Esophagus squamous epithelium (tissue), 5 donors: Measurements from ENCODE around the gene SLC2A8. TPM values are rescaled to one million over a fixed set of nuclear protein-coding genes. Genes with fewer than 3 reads are reported as not detected.

Source experiments
- DNase-seq: peaks from one replicate; lab custom pipeline; 2025; lab: John Stamatoyannopoulos, UW
- H3K27ac ChIP-seq, 4 donors: fragments of 200-600 bp; sonication (generic); one replicate each; pipeline ENCODE4 v1.5.1; 2016 to 2019; ENCODE audit warnings: mild to moderate bottlenecking in 1 of 4
- H3K27me3 ChIP-seq, 4 donors: fragments of 200-600 bp; sonication (generic); 1 replicate in 3 of 4; 2 replicates in 1 of 4; pipeline versions ENCODE4 v1.5.1 to v1.6.0; 2017 to 2021; ENCODE audit warnings: antibody characterized with exemption in 1 of 4
- H3K36me3 ChIP-seq, 3 donors: fragments of 200-600 bp; sonication (generic); one replicate each; pipeline ENCODE4 v1.5.1; 2016 to 2019
- H3K4me1 ChIP-seq, 3 donors: fragments of 200-600 bp; sonication (generic); one replicate each; pipeline ENCODE4 v1.5.1; 2017 to 2019
- H3K4me3 ChIP-seq, 4 donors: fragments of 200-600 bp; sonication (generic); 1 replicate in 3 of 4; 2 replicates in 1 of 4; pipeline ENCODE4 v1.5.1; 2016 to 2019; ENCODE audit warnings: mild to moderate bottlenecking in 2 of 4, moderate library complexity in 1 of 4
- H3K9me3 ChIP-seq, 3 donors: fragments of 200-600 bp; sonication (generic); one replicate each; pipeline ENCODE4 v1.5.1; 2016 to 2019
- CTCF ChIP-seq, 6 experiments: fragments of 450-650 bp in 4 of 6; fragments of 200-600 bp in 2 of 6; sonication (generic) in 2 of 6; IDR thresholded peaks; one replicate each; pipeline ENCODE4 v1.5.1; 2016 to 2019; ENCODE audit warnings: antibody characterized with exemption in 6 of 6, mild to moderate bottlenecking in 4 of 6, moderate library complexity in 4 of 6
- POLR2A ChIP-seq, 4 donors: fragments of 450-650 bp; IDR thresholded peaks; one replicate each; pipeline ENCODE4 v1.6.1; 2017; ENCODE audit warnings: antibody characterized with exemption in 4 of 4, mild to moderate bottlenecking in 4 of 4, moderate library complexity in 3 of 4
- WGBS, 2 donors: methylation state at CpG; one replicate each; pipeline ENCODE4 v1.1.5; 2018; 5-methylcytosine and 5-hydroxymethylcytosine counted together
- intact Hi-C: fragments of 100-400 bp; cut with DNase I; formaldehyde crosslinking; loops from one replicate; pipeline ENCODE4 v1.15.0; 2022
- total RNA-seq, 4 donors: library from RNA; depleted of rRNA; stranded (reverse); fragments of >200 nt; gene quantifications; one replicate each; pipeline ENCODE4 v1.1.0, GENCODE V29; 2016
- donor health status: DM: yes; HTN: yes; CAD: no.

The SLC2A8 gene
- total RNA-seq, 4 donors from 2014 or later = 6.2 to 28.3 (median 16.7) TPM

GRCh38 chr9:127402401-127403090 is 5.6 kb downstream of the SLC2A8 start:
- intact Hi-C loops = no loop called here
- H3K36me3 ChIP-seq = peaks cover 6 to 75% (median 16%) of the 10 kb centered on the region in 3 donors
- TF ChIP-seq CTCF (IDR thresholded peaks at IDR 0.05) = no peak
- no peak for TF ChIP-seq POLR2A (IDR thresholded peaks at IDR 0.05)
- WGBS, 2 donors = 80 to 85% methylated on average over 3 to 6 of the region's 18 CpGs
- DNase-seq = no peak
- no peak overlapping the region for H3K4me3 ChIP-seq
- no peaks in the 10 kb centered on the region for H3K9me3 ChIP-seq
- no peaks in the 10 kb centered on the region for H3K27me3 ChIP-seq
- H3K4me1 ChIP-seq = peaks cover 11 to 16% (median 11%) of the 10 kb centered on the region in 3 donors
- no peak overlapping the region for H3K27ac ChIP-seq

- intact Hi-C loops = no loop called here
- Histone ChIP-seq H3K27ac (no peak overlapping the region), H3K4me3 (no peak overlapping the region), H3K4me1 (peaks cover 0 to 5% (median 3%) of the 10 kb centered on the region in 3 donors), H3K36me3 (peaks cover 6 to 81% (median 16%) of the 10 kb centered on the region in 3 donors), H3K27me3 (no peaks in the 10 kb centered on the region), H3K9me3 (no peaks in the 10 kb centered on the region)
- DNase-seq = no peak
- 83 to 89% methylated on average over 3 to 17 of the region's 22 CpGs for WGBS, 2 donors
- TF ChIP-seq POLR2A (IDR thresholded peaks at IDR 0.05) (no peak), CTCF (IDR thresholded peaks at IDR 0.05) (no peak)
These were observed 6.7 kb downstream of the SLC2A8 start for GRCh38 chr9:127403507-127404192.

GRCh38 chr9:127404631-127405030 is 7.7 kb downstream of the SLC2A8 start:
- Histone ChIP-seq H3K27me3 (no peaks in the 10 kb centered on the region), H3K27ac (no peak overlapping the region), H3K4me1 (peaks cover 0 to under 1% (median 0%) of the 10 kb centered on the region in 3 donors), H3K36me3 (peaks cover 6 to 81% (median 16%) of the 10 kb centered on the region in 3 donors), H3K9me3 (no peaks in the 10 kb centered on the region), H3K4me3 (no peak overlapping the region)
- TF ChIP-seq POLR2A (IDR thresholded peaks at IDR 0.05) (no peak), CTCF (IDR thresholded peaks at IDR 0.05) (no peak)
- WGBS, 2 donors = 94 to 100% methylated on average over 6 to 8 of the region's 23 CpGs
- DNase-seq = no peak
- intact Hi-C loops = no loop called here

- no peak for TF ChIP-seq POLR2A (IDR thresholded peaks at IDR 0.05)
- TF ChIP-seq CTCF (IDR thresholded peaks at IDR 0.05) = no peak
- no peak for DNase-seq
- H3K9me3 ChIP-seq = no peaks in the 10 kb centered on the region
- WGBS, 2 donors = 91 to 96% methylated on average over 4 to 11 of the region's 20 CpGs
- intact Hi-C loops = no loop called here
- H3K4me3 ChIP-seq = no peak overlapping the region
- H3K4me1 ChIP-seq = peaks cover 0 to 8% (median 0%) of the 10 kb centered on the region in 3 donors
- H3K27me3 ChIP-seq = no peaks in the 10 kb centered on the region
- H3K36me3 ChIP-seq = peaks cover 6 to 76% (median 16%) of the 10 kb centered on the region in 3 donors
- peak overlapping the region in 1 of 4 donors; percentile 1 for H3K27ac ChIP-seq
These were observed 8.6 kb downstream of the SLC2A8 start for GRCh38 chr9:127405344-127406125.
